ENCODE results near the gene ABHD11. TPM values are rescaled to one million over a fixed set of nuclear protein-coding genes. Genes with fewer than 3 reads are reported as not detected.
A peak's percentile ranks its signal among the peaks of the same experiment; 100 is the strongest.

ABHD11 gene
- total RNA-seq, 1 donor from 2014 or later = 13.6 TPM

- H3K4me3 ChIP-seq (ENCODE audit: low read length in 3 of 3) = no peak overlapping the region
- H3K27me3 ChIP-seq (ENCODE audit: control insufficient read depth in 3 of 3, insufficient read depth in 3 of 3, low read length in 3 of 3) = peaks cover 45 to 57% (median 46%) of the 10 kb centered on the region in 3 donors
- H3K36me3 ChIP-seq (ENCODE audit: control insufficient read depth in 3 of 3, insufficient read depth in 3 of 3, low read length in 3 of 3) = no peaks in the 10 kb centered on the region
- H3K9ac ChIP-seq (ENCODE audit: low read depth in 1 of 3, low read length in 3 of 3) = no peak overlapping the region
- no peaks in the 10 kb centered on the region for H3K9me3 ChIP-seq (ENCODE audit: control insufficient read depth in 3 of 3, low read length in 3 of 3)
- H3K4me1 ChIP-seq (ENCODE audit: control insufficient read depth in 3 of 3, insufficient read depth in 3 of 3, low read length in 3 of 3) = peaks cover 0 to 7% (median 5%) of the 10 kb centered on the region in 3 donors
- H3K27ac ChIP-seq (ENCODE audit: low read depth, low read length) = no peak overlapping the region
Observed at GRCh38 chr7:73769481-73770001, 30.9 kb upstream of the ABHD11 start.

- Histone ChIP-seq H3K27me3 (ENCODE audit: control insufficient read depth in 3 of 3, insufficient read depth in 3 of 3, low read length in 3 of 3) (peaks cover 45 to 54% (median 46%) of the 10 kb centered on the region in 3 donors), H3K27ac (ENCODE audit: low read depth, low read length) (no peak overlapping the region), H3K9ac (ENCODE audit: low read depth in 1 of 3, low read length in 3 of 3) (no peak overlapping the region), H3K4me1 (ENCODE audit: control insufficient read depth in 3 of 3, insufficient read depth in 3 of 3, low read length in 3 of 3) (peaks cover 0 to 7% (median 5%) of the 10 kb centered on the region in 3 donors), H3K9me3 (ENCODE audit: control insufficient read depth in 3 of 3, low read length in 3 of 3) (no peaks in the 10 kb centered on the region), H3K36me3 (ENCODE audit: control insufficient read depth in 3 of 3, insufficient read depth in 3 of 3, low read length in 3 of 3) (no peaks in the 10 kb centered on the region), H3K4me3 (ENCODE audit: low read length in 3 of 3) (no peak overlapping the region)
Observed at GRCh38 chr7:73768641-73769480, 30.3 kb upstream of the ABHD11 start.

GRCh38 chr7:73766556-73767229, 28.1 kb upstream of the ABHD11 start:
- H3K9me3 ChIP-seq (ENCODE audit: control insufficient read depth in 3 of 3, low read length in 3 of 3) = no peaks in the 10 kb centered on the region
- H3K4me1 ChIP-seq (ENCODE audit: control insufficient read depth in 3 of 3, insufficient read depth in 3 of 3, low read length in 3 of 3) = peaks cover 0 to 7% (median 5%) of the 10 kb centered on the region in 3 donors
- H3K36me3 ChIP-seq (ENCODE audit: control insufficient read depth in 3 of 3, insufficient read depth in 3 of 3, low read length in 3 of 3) = no peaks in the 10 kb centered on the region
- H3K27me3 ChIP-seq (ENCODE audit: control insufficient read depth in 3 of 3, insufficient read depth in 3 of 3, low read length in 3 of 3) = peaks cover 36 to 47% (median 45%) of the 10 kb centered on the region in 3 donors
- H3K27ac ChIP-seq (ENCODE audit: low read depth, low read length) = no peak overlapping the region
- H3K4me3 ChIP-seq (ENCODE audit: low read length in 3 of 3) = no peak overlapping the region
- no peak overlapping the region for H3K9ac ChIP-seq (ENCODE audit: low read depth in 1 of 3, low read length in 3 of 3)

GRCh38 chr7:73762659-73762999, 24.0 kb upstream of the ABHD11 start:
- Histone ChIP-seq H3K27ac (ENCODE audit: low read depth, low read length) (no peak overlapping the region), H3K4me3 (ENCODE audit: low read length in 3 of 3) (no peak overlapping the region), H3K4me1 (ENCODE audit: control insufficient read depth in 3 of 3, insufficient read depth in 3 of 3, low read length in 3 of 3) (peaks cover 2 to 5% (median 4%) of the 10 kb centered on the region in 3 donors), H3K9me3 (ENCODE audit: control insufficient read depth in 3 of 3, low read length in 3 of 3) (no peaks in the 10 kb centered on the region), H3K9ac (ENCODE audit: low read depth in 1 of 3, low read length in 3 of 3) (no peak overlapping the region), H3K27me3 (ENCODE audit: control insufficient read depth in 3 of 3, insufficient read depth in 3 of 3, low read length in 3 of 3) (peaks cover 6 to 8% (median 8%) of the 10 kb centered on the region in 3 donors), H3K36me3 (ENCODE audit: control insufficient read depth in 3 of 3, insufficient read depth in 3 of 3, low read length in 3 of 3) (no peaks in the 10 kb centered on the region)

- Histone ChIP-seq H3K27me3 (ENCODE audit: control insufficient read depth in 3 of 3, insufficient read depth in 3 of 3, low read length in 3 of 3) (peaks cover under 1 to 3% (median 3%) of the 10 kb centered on the region in 3 donors), H3K4me3 (ENCODE audit: low read length in 3 of 3) (no peak overlapping the region), H3K27ac (ENCODE audit: low read depth, low read length) (no peak overlapping the region), H3K4me1 (ENCODE audit: control insufficient read depth in 3 of 3, insufficient read depth in 3 of 3, low read length in 3 of 3) (peaks cover 2 to 5% (median 4%) of the 10 kb centered on the region in 3 donors), H3K36me3 (ENCODE audit: control insufficient read depth in 3 of 3, insufficient read depth in 3 of 3, low read length in 3 of 3) (no peaks in the 10 kb centered on the region), H3K9me3 (ENCODE audit: control insufficient read depth in 3 of 3, low read length in 3 of 3) (no peaks in the 10 kb centered on the region), H3K9ac (ENCODE audit: low read depth in 1 of 3, low read length in 3 of 3) (no peak overlapping the region)
Observed at GRCh38 chr7:73761854-73762658, 23.5 kb upstream of the ABHD11 start.

GRCh38 chr7:73758581-73759138, 20.1 kb upstream of the ABHD11 start:
- H3K9me3 ChIP-seq (ENCODE audit: control insufficient read depth in 3 of 3, low read length in 3 of 3) = no peaks in the 10 kb centered on the region
- no peak overlapping the region for H3K4me3 ChIP-seq (ENCODE audit: low read length in 3 of 3)
- no peak overlapping the region for H3K27ac ChIP-seq (ENCODE audit: low read depth, low read length)
- H3K36me3 ChIP-seq (ENCODE audit: control insufficient read depth in 3 of 3, insufficient read depth in 3 of 3, low read length in 3 of 3) = no peaks in the 10 kb centered on the region
- peak overlapping the region in 1 of 3 donors; percentile 45 for H3K9ac ChIP-seq (ENCODE audit: low read depth in 1 of 3, low read length in 3 of 3)
- no peaks in the 10 kb centered on the region for H3K27me3 ChIP-seq (ENCODE audit: control insufficient read depth in 3 of 3, insufficient read depth in 3 of 3, low read length in 3 of 3)
- peaks cover 2 to 5% (median 4%) of the 10 kb centered on the region in 3 donors for H3K4me1 ChIP-seq (ENCODE audit: control insufficient read depth in 3 of 3, insufficient read depth in 3 of 3, low read length in 3 of 3)

- Histone ChIP-seq H3K4me1 (ENCODE audit: control insufficient read depth in 3 of 3, insufficient read depth in 3 of 3, low read length in 3 of 3) (peaks cover 0 to 4% (median 0%) of the 10 kb centered on the region in 3 donors), H3K4me3 (ENCODE audit: low read length in 3 of 3) (no peak overlapping the region), H3K27ac (ENCODE audit: low read depth, low read length) (no peak overlapping the region), H3K27me3 (ENCODE audit: control insufficient read depth in 3 of 3, insufficient read depth in 3 of 3, low read length in 3 of 3) (no peaks in the 10 kb centered on the region), H3K9me3 (ENCODE audit: control insufficient read depth in 3 of 3, low read length in 3 of 3) (no peaks in the 10 kb centered on the region), H3K36me3 (ENCODE audit: control insufficient read depth in 3 of 3, insufficient read depth in 3 of 3, low read length in 3 of 3) (no peaks in the 10 kb centered on the region), H3K9ac (ENCODE audit: low read depth in 1 of 3, low read length in 3 of 3) (no peak overlapping the region)
Observed at GRCh38 chr7:73749931-73750776, 11.6 kb upstream of the ABHD11 start.

GRCh38 chr7:73746378-73746777, 7.8 kb upstream of the ABHD11 start:
- Histone ChIP-seq H3K9ac (ENCODE audit: low read depth in 1 of 3, low read length in 3 of 3) (peak overlapping the region in 2 of 3 donors; percentile 12 to 16), H3K27me3 (ENCODE audit: control insufficient read depth in 3 of 3, insufficient read depth in 3 of 3, low read length in 3 of 3) (no peaks in the 10 kb centered on the region), H3K4me1 (ENCODE audit: control insufficient read depth in 3 of 3, insufficient read depth in 3 of 3, low read length in 3 of 3) (peaks cover 0 to 11% (median 5%) of the 10 kb centered on the region in 3 donors), H3K9me3 (ENCODE audit: control insufficient read depth in 3 of 3, low read length in 3 of 3) (no peaks in the 10 kb centered on the region), H3K36me3 (ENCODE audit: control insufficient read depth in 3 of 3, insufficient read depth in 3 of 3, low read length in 3 of 3) (no peaks in the 10 kb centered on the region), H3K27ac (ENCODE audit: low read depth, low read length) (no peak overlapping the region), H3K4me3 (ENCODE audit: low read length in 3 of 3) (no peak overlapping the region)

Measured in skeletal muscle tissue (tissue), 4 donors.